Measurements from ENCODE around the gene PRLH.

The PRLH gene

GRCh38 chr2:237567276-237568029, 1.1 kb downstream of the PRLH start:
- no peak for DNase-seq

DNA sequence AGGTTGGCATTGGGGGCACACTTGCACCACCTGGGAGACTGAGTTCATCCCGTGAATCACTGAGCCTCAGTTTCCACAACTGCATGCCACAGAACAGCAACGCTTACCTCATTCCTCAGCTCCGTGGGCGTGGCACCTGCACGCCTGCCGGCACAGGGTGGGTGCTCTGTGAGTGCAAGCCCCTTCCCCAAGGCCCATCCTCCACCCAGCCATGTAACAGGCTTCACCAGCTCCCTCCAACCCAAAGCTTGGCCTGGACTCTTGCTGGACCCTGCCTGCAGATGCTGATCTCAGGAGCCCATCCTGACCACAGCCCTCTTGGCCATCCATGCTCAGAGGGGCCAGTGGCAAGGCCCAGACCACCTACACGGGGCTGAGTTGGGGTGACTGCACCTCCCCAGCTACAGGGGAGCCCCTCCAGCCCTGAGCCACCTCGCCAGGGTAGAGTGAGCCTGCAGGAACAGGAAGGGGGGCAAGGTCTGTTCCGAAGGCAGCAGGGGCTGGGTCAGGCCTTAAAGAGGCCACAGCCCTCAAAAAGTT, 1.8 kb downstream of the PRLH start:
- DNase-seq = no peak

DNA sequence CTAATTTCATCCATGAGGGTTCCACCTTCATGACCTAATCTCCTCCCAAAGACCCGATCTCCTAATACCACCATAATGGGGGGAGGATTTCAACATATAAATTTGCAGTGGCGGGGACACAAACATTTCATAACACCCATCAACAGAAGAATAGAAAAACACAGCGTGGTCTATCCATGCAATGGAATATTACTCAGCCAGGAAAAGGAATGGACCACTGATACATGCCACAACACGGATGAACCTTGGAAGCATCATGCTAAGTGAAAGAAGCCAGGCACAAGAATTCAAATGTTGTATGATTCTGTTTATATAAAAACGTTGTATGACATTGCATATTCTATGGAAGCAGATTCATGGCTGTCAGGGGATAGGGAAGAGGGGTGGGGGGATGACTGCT, 2.7 kb downstream of the PRLH start:
- DNase-seq = no peak

- no peak for DNase-seq
Measured at GRCh38 chr2:237569896-237570295, 3.5 kb downstream of the PRLH start.

DNA sequence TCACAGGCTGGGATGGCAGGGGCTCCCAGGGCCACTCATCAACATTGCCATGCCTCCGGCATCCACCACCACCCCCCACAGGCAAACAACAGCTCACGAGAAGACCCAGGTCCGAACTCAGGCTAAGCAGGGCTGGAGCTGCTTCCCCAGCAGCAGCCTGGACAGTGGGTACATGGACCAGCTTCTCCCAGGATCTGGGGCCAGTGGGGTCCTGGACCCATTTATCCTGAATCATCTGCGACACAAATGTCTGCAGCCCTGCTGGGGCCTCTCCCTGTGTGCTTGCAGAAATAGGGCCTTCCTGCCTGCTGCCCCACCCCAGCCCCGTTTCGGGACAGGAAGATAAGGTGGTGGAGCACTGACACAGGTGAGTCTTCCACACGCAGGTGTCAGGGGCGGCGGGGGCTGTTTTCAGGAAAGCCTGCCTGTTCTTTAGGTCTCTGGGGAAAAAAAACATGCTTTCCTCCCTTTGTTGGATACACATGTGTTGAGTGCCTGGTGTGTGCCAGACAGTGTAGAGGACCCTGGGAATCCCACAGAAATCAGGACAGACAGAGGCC, 4.5 kb downstream of the PRLH start:
- no peak for DNase-seq

DNA sequence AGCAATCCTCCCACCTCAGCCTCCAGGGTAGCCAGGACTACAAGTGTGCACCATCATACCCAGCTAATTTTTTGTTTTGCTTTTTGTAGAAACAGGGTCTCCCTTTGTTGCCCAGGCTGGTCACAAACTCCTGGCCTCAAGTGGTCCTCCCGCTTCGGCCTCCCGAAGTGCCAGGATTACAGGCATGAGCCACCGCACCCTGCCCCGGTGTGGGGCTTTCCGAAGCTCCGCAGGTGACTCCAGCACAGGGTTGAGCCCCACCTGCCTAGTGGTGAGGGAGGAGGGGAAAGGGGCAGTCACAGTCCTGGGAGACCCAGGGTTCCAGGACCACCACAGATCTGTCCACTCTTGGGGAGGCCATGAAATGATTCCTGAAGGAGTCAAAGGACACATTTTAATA, 5.2 kb downstream of the PRLH start:
- DNase-seq = no peak

GRCh38 chr2:237572021-237572741, 5.8 kb downstream of the PRLH start:
- DNase-seq = peak; percentile 90

DNA sequence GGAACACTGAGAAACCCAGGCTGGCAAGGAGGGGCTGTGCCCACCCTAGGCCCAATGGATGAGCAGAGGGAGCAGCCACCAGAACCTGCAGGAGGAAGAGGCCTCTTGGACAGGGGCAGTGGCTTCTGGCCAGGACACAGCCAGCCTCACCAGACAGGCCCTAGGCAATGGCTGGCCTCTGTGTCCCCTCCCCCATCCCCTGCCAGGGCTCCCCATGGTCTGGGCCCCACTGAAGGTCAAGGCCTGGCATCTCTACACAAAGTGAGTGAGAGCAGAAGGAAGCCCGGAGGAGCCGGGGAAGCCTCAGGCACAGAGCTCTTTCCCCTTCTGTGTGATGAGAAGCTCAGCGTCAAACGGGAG, 6.3 kb downstream of the PRLH start:
- DNase-seq = no peak

DNA sequence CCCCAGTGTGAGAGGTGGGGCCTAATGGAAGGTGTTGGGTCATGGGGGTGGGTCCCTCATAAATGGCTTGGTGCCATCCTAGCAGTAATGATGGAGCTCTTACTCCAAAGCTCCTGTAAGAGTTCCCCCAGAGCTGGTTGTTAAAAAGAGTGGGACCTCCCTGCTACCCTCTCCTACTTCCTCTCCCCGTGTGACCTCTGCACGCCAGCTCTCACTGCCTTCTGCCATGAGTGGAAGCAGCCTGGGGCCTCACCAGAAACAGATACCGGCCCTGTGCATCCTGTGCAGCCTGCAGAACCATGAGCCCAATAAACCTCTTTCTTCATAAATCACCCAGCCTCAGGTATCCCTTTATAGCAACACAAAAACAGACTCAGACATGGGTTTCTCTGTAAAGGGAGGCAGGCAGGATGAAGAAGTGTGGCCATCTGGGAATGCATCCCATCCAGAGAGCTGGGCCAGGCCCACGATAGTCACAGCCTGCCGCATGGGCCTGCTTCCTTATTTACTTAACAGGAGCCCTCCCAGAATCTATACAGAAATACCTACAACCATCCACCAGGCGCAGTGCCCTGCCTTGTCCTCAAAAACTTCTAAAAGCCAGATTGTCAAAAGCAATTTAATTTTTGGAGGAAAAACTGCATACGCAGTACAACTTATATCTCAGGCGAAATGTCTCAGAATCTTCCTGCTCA, 7.5 kb downstream of the PRLH start:
- DNase-seq = no peak

DNA sequence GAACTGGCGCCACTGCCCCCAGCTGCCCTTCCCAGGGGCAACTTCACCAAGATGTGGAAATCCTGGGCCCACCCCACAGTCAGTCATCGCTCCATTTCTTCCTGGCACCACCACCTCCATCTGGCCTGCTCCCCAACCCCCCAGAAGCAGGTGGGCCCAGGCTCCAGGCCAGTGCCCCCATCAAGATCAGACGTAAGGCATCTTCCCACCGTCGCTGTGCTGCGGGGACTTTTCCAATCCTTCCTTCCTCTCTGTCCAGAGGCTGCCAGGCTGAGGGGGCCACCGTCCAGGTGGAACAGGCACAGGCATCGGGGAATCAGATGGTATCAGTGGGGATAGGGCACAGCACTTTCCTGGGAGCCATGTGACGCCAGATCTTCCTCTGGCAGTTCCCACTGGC, 8.1 kb downstream of the PRLH start:
- no peak for DNase-seq

DNA sequence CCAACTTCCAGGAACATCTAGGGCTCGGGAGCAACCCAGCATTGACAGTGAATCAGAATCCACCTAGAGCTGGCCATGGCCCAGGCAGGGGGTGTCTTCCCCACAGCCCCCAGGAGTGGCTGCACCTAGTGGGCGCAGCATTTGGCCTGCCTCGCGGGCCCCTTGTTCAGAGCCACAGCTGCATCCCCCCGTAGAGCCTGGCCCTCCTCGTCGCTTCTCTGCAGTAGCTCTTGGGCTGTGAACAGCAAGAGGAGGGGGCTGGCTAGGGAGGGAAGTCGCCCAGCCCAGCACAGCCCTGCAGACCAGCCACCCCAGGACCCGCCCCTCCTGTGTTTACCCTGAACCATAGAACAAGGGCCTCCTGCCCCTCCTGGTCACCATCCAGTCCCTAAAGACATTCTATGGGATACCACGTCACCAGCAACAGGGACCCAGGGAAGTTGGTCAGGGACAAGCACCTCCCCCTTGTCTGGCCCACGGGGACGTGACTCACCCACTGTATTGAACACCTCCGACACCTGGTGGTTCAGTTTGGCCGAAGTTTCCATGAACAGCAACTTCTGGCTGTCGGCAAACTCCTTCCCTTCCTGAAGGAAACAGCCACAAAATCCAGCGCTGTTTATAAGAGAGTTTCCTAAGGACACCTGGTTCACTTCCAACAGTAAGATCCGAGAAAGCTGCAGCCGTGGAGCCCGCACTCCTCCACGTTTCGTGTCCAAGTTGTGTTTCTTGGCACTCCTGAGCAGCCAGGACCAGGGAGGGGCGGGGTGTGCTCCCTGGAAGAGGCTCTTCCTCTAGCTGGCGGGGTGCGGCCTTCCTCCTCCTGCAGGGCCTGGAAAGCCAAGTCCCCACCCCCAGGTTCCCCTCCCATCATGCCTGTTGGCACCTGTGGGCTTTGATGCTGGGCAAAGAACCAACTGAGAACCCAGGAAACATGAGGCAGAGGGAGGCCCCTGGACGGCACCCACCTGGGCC, 8.8 kb downstream of the PRLH start:
- no peak for DNase-seq

DNA sequence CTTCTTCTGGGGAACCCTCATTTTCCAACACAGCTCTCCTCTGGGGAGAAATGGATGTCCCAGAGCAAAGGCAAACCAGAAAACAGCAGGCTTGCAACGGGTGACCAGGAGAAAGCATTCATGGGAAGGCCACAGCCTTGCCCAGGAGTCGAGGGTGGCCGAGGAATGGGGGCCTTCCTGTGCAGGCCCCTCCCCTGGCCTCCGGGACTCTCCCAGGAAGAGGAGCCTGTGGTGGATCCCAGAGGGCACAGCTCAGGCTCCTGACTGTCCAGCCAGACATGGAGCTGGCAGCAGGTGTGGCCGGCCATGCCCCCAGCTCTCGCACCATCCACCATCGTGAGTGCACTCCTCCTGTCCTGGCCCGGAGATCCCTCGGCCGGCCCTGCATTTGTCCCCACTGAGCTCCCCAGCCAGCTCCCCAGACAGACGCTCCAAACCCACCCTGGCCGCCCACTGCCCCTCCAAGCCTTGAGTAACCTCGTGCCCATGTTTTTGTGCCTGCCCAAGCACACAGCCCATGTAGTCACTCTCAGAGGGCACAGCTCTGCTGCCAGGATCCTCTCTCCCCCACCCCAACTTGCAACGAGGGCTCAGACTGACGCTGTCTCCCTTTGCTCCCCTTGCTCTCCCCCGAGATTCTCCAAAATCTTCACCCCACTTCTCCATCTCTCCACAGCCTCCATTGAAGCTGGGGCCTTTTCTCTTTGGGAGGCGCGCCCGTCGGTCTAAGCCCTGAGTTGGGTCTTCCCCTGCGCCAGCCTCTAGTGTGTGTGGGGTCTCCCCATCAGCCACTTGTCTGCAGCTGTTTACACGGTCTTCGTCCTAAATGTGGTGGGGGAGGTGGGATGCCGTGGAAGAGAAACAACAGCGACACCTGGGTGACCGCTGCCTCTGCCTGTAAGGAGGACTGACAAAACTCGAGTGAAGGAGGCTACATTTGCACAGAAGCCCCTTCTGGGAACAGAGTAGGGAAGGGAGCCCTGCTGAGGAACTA, 9.8 kb downstream of the PRLH start:
- DNase-seq = no peak

DNA sequence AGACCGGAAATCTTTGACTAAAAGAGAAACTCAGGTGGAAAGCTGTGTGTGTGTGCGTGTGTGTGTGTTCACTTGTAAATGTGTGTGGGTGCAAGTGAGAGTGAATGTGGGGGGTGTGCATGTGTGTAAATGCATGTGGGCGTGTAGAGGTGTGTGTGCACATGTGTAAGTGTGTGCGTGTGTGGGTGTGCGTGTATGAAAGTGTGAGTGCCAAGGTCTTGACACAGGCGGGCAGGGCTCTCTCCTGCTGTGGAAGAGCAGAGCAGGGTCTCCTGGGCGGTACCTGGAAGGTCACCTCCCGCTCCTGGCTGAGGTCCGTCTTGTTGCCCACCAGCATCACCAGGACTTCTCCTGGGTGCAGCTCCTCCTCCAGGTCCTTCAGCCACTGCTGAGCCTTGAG, 10.6 kb downstream of the PRLH start:
- no peak for DNase-seq

GRCh38 chr2:237577458-237577857, 11.1 kb downstream of the PRLH start:
- DNase-seq = no peak

- no peak for DNase-seq
Measured at GRCh38 chr2:237577956-237578870, 11.8 kb downstream of the PRLH start.

DNA sequence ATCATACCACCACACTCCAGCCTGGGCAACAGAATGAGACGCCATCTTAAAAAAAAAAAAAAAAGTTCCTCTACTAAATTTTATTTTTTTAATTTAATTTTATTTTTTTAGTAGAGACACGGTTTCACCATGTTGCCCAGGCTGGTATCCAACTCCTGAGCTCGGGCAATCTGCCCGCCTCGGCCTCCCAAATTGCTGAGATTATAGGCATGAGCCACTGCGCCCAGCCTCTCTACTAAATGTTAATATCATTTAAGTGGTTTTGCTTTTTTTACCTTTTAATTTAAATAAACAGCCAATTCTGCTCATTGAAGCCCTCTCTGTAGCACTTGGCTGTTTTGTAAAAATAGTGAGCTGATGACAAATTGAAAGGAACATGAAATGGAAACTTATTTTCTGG, 15.0 kb downstream of the PRLH start:
- DNase-seq = no peak

DNA sequence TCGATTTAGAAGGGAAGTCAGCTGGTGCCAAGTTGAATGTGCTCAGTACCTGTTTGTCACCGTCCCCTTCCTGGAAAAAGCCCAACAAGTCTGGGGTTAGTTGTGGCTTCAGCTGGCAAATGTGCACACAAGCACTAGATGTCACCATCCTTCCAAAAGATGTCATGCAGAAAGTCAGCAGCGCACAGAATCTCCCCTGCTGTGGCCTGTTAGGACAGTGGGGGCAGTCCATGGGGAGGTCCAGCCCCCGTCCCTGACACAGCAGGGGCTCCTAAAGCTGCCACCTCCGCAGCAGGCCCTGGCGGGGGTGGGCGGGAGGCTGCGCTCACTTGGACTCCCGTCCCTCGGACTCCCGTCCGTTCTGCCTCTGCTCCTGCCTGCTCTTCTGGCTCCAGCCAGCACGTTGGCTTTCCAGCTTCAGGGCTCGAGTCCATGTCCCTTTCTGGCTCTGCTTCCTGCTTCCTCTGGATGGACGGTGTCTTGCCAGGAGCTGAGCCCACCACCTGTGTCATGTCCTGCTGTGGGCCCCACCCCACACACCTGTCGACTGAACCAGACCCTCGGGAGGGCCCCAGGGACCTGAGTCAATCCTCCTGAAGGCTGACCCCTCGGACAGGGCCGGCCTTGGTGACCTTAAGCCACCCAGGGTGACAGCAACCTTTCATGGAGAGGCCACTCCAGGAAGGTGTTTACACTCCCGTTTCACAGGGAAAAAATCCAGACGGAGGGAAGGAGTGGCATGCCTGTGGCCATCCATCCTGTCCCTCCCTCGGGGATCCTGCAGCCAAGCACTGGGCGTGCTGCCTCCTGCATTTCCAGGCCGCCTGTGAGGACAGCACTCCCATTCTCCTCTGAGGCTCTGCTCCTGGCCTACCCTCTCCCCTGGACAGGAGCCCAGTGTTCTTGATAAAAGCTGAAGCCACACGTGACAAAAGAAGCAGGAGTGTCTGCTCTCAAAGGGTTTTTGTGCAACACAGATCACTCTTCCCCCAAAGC, 15.7 kb downstream of the PRLH start:
- peak; percentile 51 for DNase-seq

All from inflammatory macrophage treated with lipopolysaccharide for 4 hours (primary cell).